HepG2 (cell line): Measurements from ENCODE around the gene METAP1D. TPM values are rescaled to one million over a fixed set of nuclear protein-coding genes. Genes with fewer than 3 reads are reported as not detected.
A peak's percentile ranks its signal among the peaks of the same experiment; 100 is the strongest.

ENCODE experiments used
- HNRNPLL ChIP-seq: fragments of 200-400 bp; formaldehyde crosslinking; IDR thresholded peaks from 2 replicates; pipeline ENCODE4 v1.6.1; 2017; ENCODE audit warnings: mild to moderate bottlenecking, low read depth, low read length; ENCODE audit not compliant: poor library complexity, severe bottlenecking
- IKZF5 ChIP-seq: IDR thresholded peaks from 2 replicates; pipeline ENCODE4 v1.6.1; 2018; ENCODE audit warnings: missing genetic modification reagents, mild to moderate bottlenecking, missing compliant biosample characterization
- KDM5B ChIP-seq: sonication (generic); formaldehyde crosslinking; IDR thresholded peaks from 2 replicates; pipeline ENCODE4 v1.4.0; 2020; ENCODE audit warnings: missing genetic modification reagents, mild to moderate bottlenecking, borderline replicate concordance
- SMC3 ChIP-seq: IDR thresholded peaks from 2 replicates; pipeline ENCODE4 v1.6.1; 2011; ENCODE audit warnings: low read length, improper control_type of control experiment
- TAF15 ChIP-seq: fragments of 200-400 bp; formaldehyde crosslinking; IDR thresholded peaks from one replicate; pipeline ENCODE4 v1.6.1; 2018; ENCODE audit warnings: mild to moderate bottlenecking, low read depth, low read length; ENCODE audit not compliant: poor library complexity, severe bottlenecking
- ZC3H4 ChIP-seq: sonication (generic); formaldehyde crosslinking; IDR thresholded peaks from 2 replicates; pipeline ENCODE4 v1.4.0; 2020; ENCODE audit warnings: missing genetic modification reagents, borderline replicate concordance
- ZNF263 ChIP-seq: sonication (generic); formaldehyde crosslinking; IDR thresholded peaks from 2 replicates; pipeline ENCODE4 v1.4.0; 2020; ENCODE audit warnings: missing genetic modification reagents
- ZNF597 ChIP-seq: sonication (generic); formaldehyde crosslinking; IDR thresholded peaks from 2 replicates; pipeline ENCODE4 v1.5.0; 2020; ENCODE audit warnings: missing genetic modification reagents
- ZNF605 ChIP-seq: sonication (generic); formaldehyde crosslinking; IDR thresholded peaks from 2 replicates; pipeline ENCODE4 v1.8.0; 2022; ENCODE audit warnings: mild to moderate bottlenecking, missing genetic modification reagents
- polyA plus RNA-seq, 8 experiments: library from polyadenylated mRNA; depleted of rRNA in 3 of 8; stranded (reverse) in 7 of 8; unstranded in 1 of 8; fragments of >200 nt; fragmentation: Illumina TruSeq in 4 of 8; extraction: Trizol in 4 of 8; gene quantifications; 2 replicates each; pipeline versions ENCODE4 v1.2.1 to v1.2.3, GENCODE V29; 2011 to 2016; ENCODE audit warnings: low read depth in 4 of 8, missing spikeins in 1 of 8, mixed read lengths in 1 of 8; ENCODE audit not compliant: insufficient read depth in 1 of 8
- total RNA-seq, 5 experiments: library from RNA; depleted of rRNA; stranded (reverse); fragments of >200 nt; fragmentation: Illumina TruSeq; extraction: Trizol; gene quantifications; 2 replicates each; pipeline ENCODE4 v1.2.3, GENCODE V29; 2016; ENCODE audit warnings: low read depth in 1 of 5
- TF ChIP-seq, protein P1 (sequence below), 2 experiments: sonication (generic) in 1 of 2; formaldehyde crosslinking in 1 of 2; IDR thresholded peaks; 2 replicates each; pipeline versions ENCODE4 v1.5.1 to v1.6.1; 2011 to 2020; ENCODE audit warnings: borderline replicate concordance in 1 of 2, low read depth in 1 of 2, low read length in 1 of 2, mild to moderate bottlenecking in 1 of 2, missing genetic modification reagents in 1 of 2, moderate library complexity in 1 of 2
- TF ChIP-seq, protein P2 (sequence below): sonication (generic); formaldehyde crosslinking; IDR thresholded peaks from 2 replicates; pipeline ENCODE4 v1.8.0; 2022; ENCODE audit warnings: missing genetic modification reagents, mild to moderate bottlenecking, borderline replicate concordance
- TF ChIP-seq, protein P3 (sequence below): IDR thresholded peaks from 2 replicates; pipeline ENCODE4 v1.6.1; 2016; ENCODE audit warnings: low read depth, missing genetic modification reagents, missing compliant biosample characterization
- TF ChIP-seq, protein P4 (sequence below): sonication (generic); formaldehyde crosslinking; IDR thresholded peaks from 2 replicates; pipeline ENCODE4 v1.4.0; 2020; ENCODE audit warnings: mild to moderate bottlenecking, low read depth, missing genetic modification reagents
- TF ChIP-seq, protein P5 (sequence below): IDR thresholded peaks from 2 replicates; pipeline ENCODE4 v1.6.1; 2012; ENCODE audit warnings: inconsistent platforms

METAP1D gene
- total and polyA plus RNA-seq, 2 of the 13 experiments (the other 11 are each of a cell fraction or from before 2014, with no cell fraction given): 14.7 to 21.6 TPM

DNA sequence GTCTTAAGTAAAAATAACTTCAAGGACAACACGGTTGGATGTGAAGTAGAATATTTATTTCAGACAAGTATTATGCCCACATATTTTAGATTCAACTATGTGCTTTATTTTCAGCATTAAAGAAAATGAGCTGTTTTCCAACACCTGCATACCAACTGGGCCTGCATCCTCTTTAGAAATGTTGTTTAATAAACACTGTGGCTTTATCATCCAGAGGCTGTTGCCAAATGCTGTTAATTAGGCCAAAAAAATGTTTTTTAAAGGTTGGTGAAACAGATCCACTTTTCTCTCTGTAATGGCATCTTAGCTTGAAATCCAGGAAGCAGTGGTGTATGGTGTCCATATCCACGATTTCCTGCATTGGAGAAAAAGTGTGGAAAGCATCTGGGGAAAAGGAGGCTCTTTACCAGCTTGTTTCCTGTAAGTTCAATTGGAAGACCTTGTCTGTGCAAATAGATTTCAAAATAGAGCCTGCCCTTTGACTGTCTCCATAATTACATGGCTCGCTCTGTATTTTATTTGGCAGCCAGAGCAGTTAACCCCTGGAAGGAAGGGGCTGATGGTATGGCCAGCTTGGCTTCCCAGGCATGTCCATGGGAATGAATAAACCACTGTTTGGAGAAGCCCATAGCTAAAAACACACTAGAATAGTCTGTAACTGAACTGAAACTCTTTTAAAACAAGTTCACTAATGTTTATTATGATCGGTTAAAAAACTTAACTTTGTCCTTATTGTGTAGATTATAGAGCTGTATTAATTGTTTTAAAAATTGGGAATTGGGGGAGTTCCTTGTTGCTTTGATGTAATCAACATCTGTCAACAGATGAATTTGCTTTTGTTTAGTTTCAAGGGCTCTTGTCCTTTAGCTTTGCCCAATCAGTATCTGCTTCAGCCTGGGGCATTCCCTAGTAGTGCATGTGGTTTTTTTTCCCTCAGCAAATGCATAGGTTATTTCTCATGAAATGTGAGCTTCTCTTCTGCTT is 52.5 kb downstream of the METAP1D start (continued):
- TF ChIP-seq, protein P1, sequence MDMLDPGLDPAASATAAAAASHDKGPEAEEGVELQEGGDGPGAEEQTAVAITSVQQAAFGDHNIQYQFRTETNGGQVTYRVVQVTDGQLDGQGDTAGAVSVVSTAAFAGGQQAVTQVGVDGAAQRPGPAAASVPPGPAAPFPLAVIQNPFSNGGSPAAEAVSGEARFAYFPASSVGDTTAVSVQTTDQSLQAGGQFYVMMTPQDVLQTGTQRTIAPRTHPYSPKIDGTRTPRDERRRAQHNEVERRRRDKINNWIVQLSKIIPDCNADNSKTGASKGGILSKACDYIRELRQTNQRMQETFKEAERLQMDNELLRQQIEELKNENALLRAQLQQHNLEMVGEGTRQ (IDR thresholded peaks at IDR 0.05; ENCODE audit: low read depth, low read length): no peak
- TF ChIP-seq, protein P1 (CRISPR knock-in tag; IDR thresholded peaks at IDR 0.05; ENCODE audit: borderline replicate concordance): no peak
- TF ChIP-seq, protein P2, sequence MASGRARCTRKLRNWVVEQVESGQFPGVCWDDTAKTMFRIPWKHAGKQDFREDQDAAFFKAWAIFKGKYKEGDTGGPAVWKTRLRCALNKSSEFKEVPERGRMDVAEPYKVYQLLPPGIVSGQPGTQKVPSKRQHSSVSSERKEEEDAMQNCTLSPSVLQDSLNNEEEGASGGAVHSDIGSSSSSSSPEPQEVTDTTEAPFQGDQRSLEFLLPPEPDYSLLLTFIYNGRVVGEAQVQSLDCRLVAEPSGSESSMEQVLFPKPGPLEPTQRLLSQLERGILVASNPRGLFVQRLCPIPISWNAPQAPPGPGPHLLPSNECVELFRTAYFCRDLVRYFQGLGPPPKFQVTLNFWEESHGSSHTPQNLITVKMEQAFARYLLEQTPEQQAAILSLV: no peak
- TF ChIP-seq ZNF263 (CRISPR knock-in tag): no peak
- TF ChIP-seq, protein P3, sequence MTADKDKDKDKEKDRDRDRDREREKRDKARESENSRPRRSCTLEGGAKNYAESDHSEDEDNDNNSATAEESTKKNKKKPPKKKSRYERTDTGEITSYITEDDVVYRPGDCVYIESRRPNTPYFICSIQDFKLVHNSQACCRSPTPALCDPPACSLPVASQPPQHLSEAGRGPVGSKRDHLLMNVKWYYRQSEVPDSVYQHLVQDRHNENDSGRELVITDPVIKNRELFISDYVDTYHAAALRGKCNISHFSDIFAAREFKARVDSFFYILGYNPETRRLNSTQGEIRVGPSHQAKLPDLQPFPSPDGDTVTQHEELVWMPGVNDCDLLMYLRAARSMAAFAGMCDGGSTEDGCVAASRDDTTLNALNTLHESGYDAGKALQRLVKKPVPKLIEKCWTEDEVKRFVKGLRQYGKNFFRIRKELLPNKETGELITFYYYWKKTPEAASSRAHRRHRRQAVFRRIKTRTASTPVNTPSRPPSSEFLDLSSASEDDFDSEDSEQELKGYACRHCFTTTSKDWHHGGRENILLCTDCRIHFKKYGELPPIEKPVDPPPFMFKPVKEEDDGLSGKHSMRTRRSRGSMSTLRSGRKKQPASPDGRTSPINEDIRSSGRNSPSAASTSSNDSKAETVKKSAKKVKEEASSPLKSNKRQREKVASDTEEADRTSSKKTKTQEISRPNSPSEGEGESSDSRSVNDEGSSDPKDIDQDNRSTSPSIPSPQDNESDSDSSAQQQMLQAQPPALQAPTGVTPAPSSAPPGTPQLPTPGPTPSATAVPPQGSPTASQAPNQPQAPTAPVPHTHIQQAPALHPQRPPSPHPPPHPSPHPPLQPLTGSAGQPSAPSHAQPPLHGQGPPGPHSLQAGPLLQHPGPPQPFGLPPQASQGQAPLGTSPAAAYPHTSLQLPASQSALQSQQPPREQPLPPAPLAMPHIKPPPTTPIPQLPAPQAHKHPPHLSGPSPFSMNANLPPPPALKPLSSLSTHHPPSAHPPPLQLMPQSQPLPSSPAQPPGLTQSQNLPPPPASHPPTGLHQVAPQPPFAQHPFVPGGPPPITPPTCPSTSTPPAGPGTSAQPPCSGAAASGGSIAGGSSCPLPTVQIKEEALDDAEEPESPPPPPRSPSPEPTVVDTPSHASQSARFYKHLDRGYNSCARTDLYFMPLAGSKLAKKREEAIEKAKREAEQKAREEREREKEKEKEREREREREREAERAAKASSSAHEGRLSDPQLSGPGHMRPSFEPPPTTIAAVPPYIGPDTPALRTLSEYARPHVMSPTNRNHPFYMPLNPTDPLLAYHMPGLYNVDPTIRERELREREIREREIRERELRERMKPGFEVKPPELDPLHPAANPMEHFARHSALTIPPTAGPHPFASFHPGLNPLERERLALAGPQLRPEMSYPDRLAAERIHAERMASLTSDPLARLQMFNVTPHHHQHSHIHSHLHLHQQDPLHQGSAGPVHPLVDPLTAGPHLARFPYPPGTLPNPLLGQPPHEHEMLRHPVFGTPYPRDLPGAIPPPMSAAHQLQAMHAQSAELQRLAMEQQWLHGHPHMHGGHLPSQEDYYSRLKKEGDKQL: peak; percentile 90
- no peak for TF ChIP-seq ZNF605 (CRISPR knock-in tag)
- no peak for TF ChIP-seq TAF15
- no peak for TF ChIP-seq HNRNPLL
- no peak for TF ChIP-seq ZNF597 (CRISPR knock-in tag)
- TF ChIP-seq, protein P4, sequence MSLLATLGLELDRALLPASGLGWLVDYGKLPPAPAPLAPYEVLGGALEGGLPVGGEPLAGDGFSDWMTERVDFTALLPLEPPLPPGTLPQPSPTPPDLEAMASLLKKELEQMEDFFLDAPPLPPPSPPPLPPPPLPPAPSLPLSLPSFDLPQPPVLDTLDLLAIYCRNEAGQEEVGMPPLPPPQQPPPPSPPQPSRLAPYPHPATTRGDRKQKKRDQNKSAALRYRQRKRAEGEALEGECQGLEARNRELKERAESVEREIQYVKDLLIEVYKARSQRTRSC (CRISPR knock-in tag): no peak
- peak; percentile 90 for TF ChIP-seq IKZF5 (CRISPR knock-in tag)
- no peak for TF ChIP-seq KDM5B (CRISPR knock-in tag)
- no peak for TF ChIP-seq ZC3H4 (CRISPR knock-in tag)
- TF ChIP-seq SMC3: peak; percentile 46; the same call in 1 of the 2 replicates
- TF ChIP-seq, protein P5, sequence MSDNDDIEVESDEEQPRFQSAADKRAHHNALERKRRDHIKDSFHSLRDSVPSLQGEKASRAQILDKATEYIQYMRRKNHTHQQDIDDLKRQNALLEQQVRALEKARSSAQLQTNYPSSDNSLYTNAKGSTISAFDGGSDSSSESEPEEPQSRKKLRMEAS: peak; percentile 79
